K562 (cell line): ENCODE measurements around the gene NSMCE1. TPM values are rescaled to one million over a fixed set of nuclear protein-coding genes. Genes with fewer than 3 reads are reported as not detected.

ENCODE experiments used
- ATAC-seq: fragments of 200-7000 bp; cut with Tn5 transposase; 3 replicates; pipeline ENCODE4 v1.9.1; 2020; ENCODE audit warnings: moderate library complexity
- BruUV-seq: library from RNA; stranded (reverse); fragments of 400-500 nt; replicated peaks from 2 replicates; lab custom pipeline; 2021; lab: Mats Ljungman, UMichigan
- CTCF ChIA-PET: fragments of 300-600 bp; formaldehyde crosslinking; extraction: SDS; loops from one replicate; lab custom pipeline; 2021; ENCODE audit warnings: low intra/inter-chr PET ratio; lab: Yijun Ruan, JAX
- POLR2A ChIA-PET: fragments of 300-600, 350-650 bp; sonication (Branson Sonifier 250); formaldehyde crosslinking; extraction: SDS; loops from one replicate; lab custom pipeline; 2021; ENCODE audit warnings: antibody characterized with exemption, inconsistent platforms; lab: Yijun Ruan, JAX
- DNase-seq, 4 experiments: peaks; one replicate each; pipeline versions ENCODE4 v3.0.0 to v3.0.0-alpha.2; 2011 to 2018; ENCODE audit warnings: low spot score in 3 of 4, mixed read lengths in 3 of 4; ENCODE audit errors: extremely low read depth in 1 of 4
- FAIRE-seq: peaks from 2 replicates; lab custom pipeline; 2011; peaks lifted over from hg19 to GRCh38; lab: Jason Lieb, UNC
- H2AFZ ChIP-seq: 2 replicates; pipeline ENCODE4 v1.6.0; 2011; ENCODE audit warnings: low read depth, low read length, control low read depth, inconsistent platforms
- H3K27ac ChIP-seq: fragments of 200-600 bp; 3 replicates; pipeline ENCODE4 v1.8.0; 2011; ENCODE audit warnings: low read depth, mild to moderate bottlenecking, control low read depth, inconsistent platforms, low read length, moderate library complexity, mixed read lengths; ENCODE audit errors: extremely low read depth
- H3K27me3 ChIP-seq, 2 experiments: fragments of 300-600 bp in 1 of 2; 2 replicates in 1 of 2; 3 replicates in 1 of 2; pipeline versions ENCODE4 v1.6.0 to v1.8.0; 2011; ENCODE audit warnings: inconsistent platforms in 2 of 2, low read length in 2 of 2, mild to moderate bottlenecking in 1 of 2, mixed read lengths in 1 of 2, moderate library complexity in 1 of 2; ENCODE audit not compliant: control insufficient read depth in 2 of 2, insufficient read depth in 2 of 2
- H3K36me3 ChIP-seq: fragments of 300-600 bp; 3 replicates; pipeline ENCODE4 v1.8.0; 2011; ENCODE audit warnings: mild to moderate bottlenecking, low read length, inconsistent platforms; ENCODE audit not compliant: control insufficient read depth, insufficient read depth
- H3K4me1 ChIP-seq, 2 experiments: fragments of 200-600 bp in 1 of 2; replicated peaks in 1 of 2; 2 replicates in 1 of 2; 3 replicates in 1 of 2; pipeline versions ENCODE4 v1.5.1 to v1.8.0; 2011; ENCODE audit warnings: inconsistent platforms in 2 of 2, low read length in 2 of 2, mild to moderate bottlenecking in 1 of 2, mixed read lengths in 1 of 2, moderate library complexity in 1 of 2; ENCODE audit not compliant: control insufficient read depth in 2 of 2, insufficient read depth in 2 of 2
- H3K4me2 ChIP-seq: 2 replicates; pipeline ENCODE4 v1.6.1; 2011; ENCODE audit warnings: low read length, control low read depth, inconsistent platforms, mixed read lengths; ENCODE audit not compliant: insufficient read depth
- H3K4me3 ChIP-seq: fragments of 200-600 bp; sonication (generic), shearing (Covaris generic); 2 replicates; pipeline ENCODE4 v1.5.1; 2016; ENCODE audit warnings: control low read depth, inconsistent platforms
- H3K79me2 ChIP-seq: fragments of 200-600 bp; 3 replicates; pipeline ENCODE4 v1.8.0; 2011; ENCODE audit warnings: low read length, inconsistent platforms; ENCODE audit not compliant: control insufficient read depth, insufficient read depth
- H3K9ac ChIP-seq, 2 experiments: 2 replicates each; pipeline versions ENCODE4 v1.6.0 to v1.6.1; 2011; ENCODE audit warnings: low read depth in 2 of 2, low read length in 2 of 2, control low read depth in 1 of 2, inconsistent platforms in 1 of 2, mild to moderate bottlenecking in 1 of 2, mixed read lengths in 1 of 2; ENCODE audit not compliant: insufficient read depth in 1 of 2
- H3K9me1 ChIP-seq: one replicate; pipeline ENCODE4 v1.6.0; 2011; ENCODE audit warnings: inconsistent platforms, mild to moderate bottlenecking, low read length, moderate library complexity; ENCODE audit not compliant: control insufficient read depth, insufficient read depth
- H3K9me3 ChIP-seq: replicated peaks from 2 replicates; pipeline ENCODE4 v1.5.1; 2011; ENCODE audit warnings: low read depth, low read length, inconsistent platforms; ENCODE audit not compliant: control insufficient read depth, insufficient read depth
- H4K20me1 ChIP-seq: replicated peaks from 2 replicates; pipeline ENCODE4 v1.6.1; 2011; ENCODE audit warnings: low read length, inconsistent platforms, mixed read lengths; ENCODE audit not compliant: control insufficient read depth, insufficient read depth
- EGR1 ChIP-seq: fragments of 450-650 bp; conservative IDR thresholded peaks from 2 replicates; pipeline ENCODE4 v1.6.1; 2017; ENCODE audit warnings: mild to moderate bottlenecking
- HDAC6 ChIP-seq: IDR thresholded peaks from 2 replicates; pipeline ENCODE4 v1.6.1; 2012; ENCODE audit warnings: low read depth, mild to moderate bottlenecking, control low read depth, inconsistent platforms, low read length, moderate library complexity
- MYC ChIP-seq, 2 experiments: fragments of 250-450 bp in 1 of 2; sonication (Bioruptor Pico) in 1 of 2; IDR thresholded peaks; 2 replicates each; pipeline versions ENCODE4 v1.5.1 to v1.6.1; 2012 to 2021; ENCODE audit warnings: low read depth in 2 of 2, borderline replicate concordance in 1 of 2, improper control_type of control experiment in 1 of 2, low read length in 1 of 2, mild to moderate bottlenecking in 1 of 2, moderate library complexity in 1 of 2
- NR4A1 ChIP-seq, 2 experiments: fragments of 250-450 bp in 1 of 2; fragments of 450-650 bp in 1 of 2; sonication (Bioruptor Pico) in 1 of 2; IDR thresholded peaks; 2 replicates each; pipeline versions ENCODE4 v1.4.0 to v1.6.1; 2016 to 2020; ENCODE audit warnings: mild to moderate bottlenecking in 2 of 2, missing compliant biosample characterization in 1 of 2, missing genetic modification characterization in 1 of 2, moderate library complexity in 1 of 2
- RCOR1 ChIP-seq, 2 experiments: IDR thresholded peaks; 2 replicates each; pipeline ENCODE4 v1.6.1; 2012; ENCODE audit warnings: low read depth in 2 of 2, low read length in 2 of 2, borderline replicate concordance in 1 of 2, improper control_type of control experiment in 1 of 2
- TCF7 ChIP-seq: sonication (generic); IDR thresholded peaks from 2 replicates; pipeline ENCODE4 v1.6.1; 2016; ENCODE audit warnings: antibody characterized with exemption, borderline replicate concordance
- ZNF12 ChIP-seq: sonication (generic); formaldehyde crosslinking; IDR thresholded peaks from 2 replicates; pipeline ENCODE4 v1.4.0; 2020; ENCODE audit warnings: mild to moderate bottlenecking, missing genetic modification reagents
- WGBS: fragments of 100-300 bp; shearing (Covaris generic); methylation state at CpG from one replicate; pipeline ENCODE4 v1.1.6; 2016; ENCODE audit warnings: low coverage, mixed read lengths; ENCODE audit not compliant: insufficient coverage; ENCODE audit errors: missing lambda C conversion rate; 5-methylcytosine and 5-hydroxymethylcytosine counted together
- in situ Hi-C: fragments of 300-500 bp; cut with MboI; formaldehyde crosslinking; loops from 4 replicates; pipeline ENCODE4 v1.15.0; 2018; ENCODE audit warnings: inconsistent platforms, mixed read lengths
- intact Hi-C: fragments of 100-400 bp; cut with micrococcal nuclease; formaldehyde crosslinking; loops from 2 replicates; pipeline ENCODE4 v1.14.2; 2022
- polyA plus RNA-seq, 8 experiments: library from polyadenylated mRNA; depleted of rRNA in 4 of 8; stranded (reverse) in 5 of 8; unstranded in 3 of 8; fragments of >200 nt; fragmentation: Nextera tagmentation in 2 of 8; fragmentation: Illumina TruSeq in 1 of 8; extraction: Ambion mirVana in 2 of 8; extraction: Trizol in 1 of 8; gene quantifications; 2 replicates each; pipeline versions ENCODE4 v1.2.1 to v1.2.3, GENCODE V29; 2011 to 2014; ENCODE audit warnings: inconsistent platforms in 1 of 8, missing spikeins in 1 of 8
- total RNA-seq, 7 experiments: library from RNA; depleted of rRNA in 6 of 7; stranded (reverse); fragments of >200 nt in 6 of 7; fragmentation: Illumina TruSeq in 2 of 7; extraction: Trizol in 2 of 7; gene quantifications; 2 replicates each; pipeline versions ENCODE4 v1.2.1 to v1.2.3, GENCODE V29; 2011 to 2021; ENCODE audit warnings: low replicate concordance in 1 of 7
- TF ChIP-seq, protein P1 (sequence below), 2 experiments: IDR thresholded peaks; 2 replicates each; pipeline ENCODE4 v1.6.1; 2011; ENCODE audit warnings: borderline replicate concordance in 1 of 2, control low read depth in 1 of 2, low read depth in 1 of 2, low read length in 1 of 2, mild to moderate bottlenecking in 1 of 2, mixed read lengths in 1 of 2, moderate library complexity in 1 of 2; ENCODE audit not compliant: insufficient read depth in 1 of 2, insufficient read length in 1 of 2, poor library complexity in 1 of 2, severe bottlenecking in 1 of 2; ENCODE audit errors: extremely low read depth in 1 of 2
- TF ChIP-seq, protein P2 (sequence below), 2 experiments: fragments of 450-650 bp in 1 of 2; sonication (generic) in 1 of 2; formaldehyde crosslinking in 1 of 2; IDR thresholded peaks in 1 of 2; conservative IDR thresholded peaks in 1 of 2; 2 replicates each; pipeline versions ENCODE4 v1.6.1 to v1.8.1; 2016 to 2023; ENCODE audit warnings: mild to moderate bottlenecking in 2 of 2, moderate library complexity in 2 of 2, inconsistent platforms in 1 of 2, missing genetic modification reagents in 1 of 2
- TF ChIP-seq, protein P3 (sequence below): fragments of 250-450 bp; sonication (Bioruptor Pico); IDR thresholded peaks from 2 replicates; pipeline ENCODE4 v1.4.0; 2020; ENCODE audit warnings: mild to moderate bottlenecking, moderate library complexity
- TF ChIP-seq, protein P4 (sequence below): sonication (generic); formaldehyde crosslinking; IDR thresholded peaks from 2 replicates; pipeline ENCODE4 v1.8.0; 2023; ENCODE audit warnings: missing genetic modification reagents, mild to moderate bottlenecking, borderline replicate concordance

The NSMCE1 gene
- total and polyA plus RNA-seq, 9 of the 15 experiments (the other 6 are each of a cell fraction or from before 2014, with no cell fraction given) = 52.1 to 163 (median 61.5) TPM

DNA sequence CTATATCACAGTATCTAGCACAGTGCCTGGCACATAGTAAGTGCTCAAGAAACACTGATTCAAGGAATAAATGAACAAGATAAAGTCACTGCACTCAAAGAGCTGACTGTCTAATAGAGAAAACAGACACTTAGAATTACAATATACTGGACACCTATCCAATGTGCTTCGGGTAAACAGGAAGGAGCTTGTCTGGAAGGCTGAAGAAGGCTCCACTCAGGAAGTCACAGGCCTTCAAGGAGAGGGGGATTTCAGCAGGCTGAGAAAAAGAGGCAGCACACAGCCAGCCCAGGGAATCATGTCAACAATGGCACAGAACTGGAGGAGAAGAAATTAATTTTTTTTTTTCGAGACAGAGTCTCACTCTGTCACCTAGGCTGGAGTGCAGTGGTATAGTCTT lies 35.5 kb upstream of the NSMCE1 start:
- H3K36me3 ChIP-seq = no peaks in the 10 kb centered on the region
- ChIA-PET POLR2A (interaction anchor here (0.7 kb wide), 1 partner anchor 95 kb away, joined by 3 read pairs; no protein-coding TSS in a partner anchor), CTCF (no interaction called here)
- in situ Hi-C loops = no loop called here
- no peak overlapping the region for H3K27ac ChIP-seq
- no peaks in the 10 kb centered on the region for H4K20me1 ChIP-seq
- no peaks in the 10 kb centered on the region for H3K9me1 ChIP-seq
- H3K79me2 ChIP-seq = no peaks in the 10 kb centered on the region
- no peak overlapping the region for H3K4me3 ChIP-seq
- no peak overlapping the region for H3K9ac ChIP-seq
- FAIRE-seq (no peak), ATAC-seq (no peak), DNase-seq (no peak)
- no peaks in the 10 kb centered on the region for H3K4me1 ChIP-seq
- no TSS peak for BruUV-seq
- H3K4me2 ChIP-seq = no peak overlapping the region
- peaks cover 2 to 12% of the 10 kb centered on the region in 2 experiments; a peak in 2 of 5 replicates for H3K27me3 ChIP-seq
- 0% methylated on average over 2 of the region's 2 CpGs for whole genome bisulfite sequencing
- intact Hi-C loops = no loop called here
- H2AFZ ChIP-seq = no peak overlapping the region
- H3K9me3 ChIP-seq = no peaks in the 10 kb centered on the region
- no peak for TF ChIP-seq MYC (IDR thresholded peaks at IDR 0.05; ENCODE audit: low read depth, low read length)
- TF ChIP-seq MYC (CRISPR knock-in tag; IDR thresholded peaks at IDR 0.05; ENCODE audit: borderline replicate concordance, low read depth) = no peak
- no peak for TF ChIP-seq HDAC6
- TF ChIP-seq, protein P1, sequence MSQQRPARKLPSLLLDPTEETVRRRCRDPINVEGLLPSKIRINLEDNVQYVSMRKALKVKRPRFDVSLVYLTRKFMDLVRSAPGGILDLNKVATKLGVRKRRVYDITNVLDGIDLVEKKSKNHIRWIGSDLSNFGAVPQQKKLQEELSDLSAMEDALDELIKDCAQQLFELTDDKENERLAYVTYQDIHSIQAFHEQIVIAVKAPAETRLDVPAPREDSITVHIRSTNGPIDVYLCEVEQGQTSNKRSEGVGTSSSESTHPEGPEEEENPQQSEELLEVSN (IDR thresholded peaks at IDR 0.05; ENCODE audit: borderline replicate concordance in 1 of 2, extremely low read depth in 1 of 2, insufficient read depth in 1 of 2, insufficient read length in 1 of 2, low read depth in 1 of 2, low read length in 1 of 2, poor library complexity in 1 of 2, severe bottlenecking in 1 of 2) = no peak
- TF ChIP-seq, protein P2, sequence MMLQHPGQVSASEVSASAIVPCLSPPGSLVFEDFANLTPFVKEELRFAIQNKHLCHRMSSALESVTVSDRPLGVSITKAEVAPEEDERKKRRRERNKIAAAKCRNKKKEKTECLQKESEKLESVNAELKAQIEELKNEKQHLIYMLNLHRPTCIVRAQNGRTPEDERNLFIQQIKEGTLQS (IDR thresholded peaks at IDR 0.05) = no peak
- TF ChIP-seq, protein P2 (CRISPR knock-in tag; conservative IDR thresholded peaks at IDR 0.05) = no peak
- TF ChIP-seq ZNF12 (CRISPR knock-in tag) = no peak
- TF ChIP-seq TCF7 = no peak
- TF ChIP-seq NR4A1 (CRISPR knock-in tag; IDR thresholded peaks at IDR 0.05) = no peak
- TF ChIP-seq NR4A1 (tag; IDR thresholded peaks at IDR 0.05) = no peak
- TF ChIP-seq, protein P3, sequence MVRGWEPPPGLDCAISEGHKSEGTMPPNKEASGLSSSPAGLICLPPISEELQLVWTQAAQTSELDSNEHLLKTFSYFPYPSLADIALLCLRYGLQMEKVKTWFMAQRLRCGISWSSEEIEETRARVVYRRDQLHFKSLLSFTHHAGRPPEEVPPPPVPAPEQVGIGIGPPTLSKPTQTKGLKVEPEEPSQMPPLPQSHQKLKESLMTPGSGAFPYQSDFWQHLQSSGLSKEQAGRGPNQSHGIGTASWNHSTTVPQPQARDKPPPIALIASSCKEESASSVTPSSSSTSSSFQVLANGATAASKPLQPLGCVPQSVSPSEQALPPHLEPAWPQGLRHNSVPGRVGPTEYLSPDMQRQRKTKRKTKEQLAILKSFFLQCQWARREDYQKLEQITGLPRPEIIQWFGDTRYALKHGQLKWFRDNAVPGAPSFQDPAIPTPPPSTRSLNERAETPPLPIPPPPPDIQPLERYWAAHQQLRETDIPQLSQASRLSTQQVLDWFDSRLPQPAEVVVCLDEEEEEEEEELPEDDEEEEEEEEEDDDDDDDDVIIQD = no peak
- no peak for TF ChIP-seq EGR1
- TF ChIP-seq RCOR1 (IDR thresholded peaks at IDR 0.05; ENCODE audit: borderline replicate concordance in 1 of 2, low read depth in 2 of 2, low read length in 2 of 2) = no peak
- TF ChIP-seq, protein P4, sequence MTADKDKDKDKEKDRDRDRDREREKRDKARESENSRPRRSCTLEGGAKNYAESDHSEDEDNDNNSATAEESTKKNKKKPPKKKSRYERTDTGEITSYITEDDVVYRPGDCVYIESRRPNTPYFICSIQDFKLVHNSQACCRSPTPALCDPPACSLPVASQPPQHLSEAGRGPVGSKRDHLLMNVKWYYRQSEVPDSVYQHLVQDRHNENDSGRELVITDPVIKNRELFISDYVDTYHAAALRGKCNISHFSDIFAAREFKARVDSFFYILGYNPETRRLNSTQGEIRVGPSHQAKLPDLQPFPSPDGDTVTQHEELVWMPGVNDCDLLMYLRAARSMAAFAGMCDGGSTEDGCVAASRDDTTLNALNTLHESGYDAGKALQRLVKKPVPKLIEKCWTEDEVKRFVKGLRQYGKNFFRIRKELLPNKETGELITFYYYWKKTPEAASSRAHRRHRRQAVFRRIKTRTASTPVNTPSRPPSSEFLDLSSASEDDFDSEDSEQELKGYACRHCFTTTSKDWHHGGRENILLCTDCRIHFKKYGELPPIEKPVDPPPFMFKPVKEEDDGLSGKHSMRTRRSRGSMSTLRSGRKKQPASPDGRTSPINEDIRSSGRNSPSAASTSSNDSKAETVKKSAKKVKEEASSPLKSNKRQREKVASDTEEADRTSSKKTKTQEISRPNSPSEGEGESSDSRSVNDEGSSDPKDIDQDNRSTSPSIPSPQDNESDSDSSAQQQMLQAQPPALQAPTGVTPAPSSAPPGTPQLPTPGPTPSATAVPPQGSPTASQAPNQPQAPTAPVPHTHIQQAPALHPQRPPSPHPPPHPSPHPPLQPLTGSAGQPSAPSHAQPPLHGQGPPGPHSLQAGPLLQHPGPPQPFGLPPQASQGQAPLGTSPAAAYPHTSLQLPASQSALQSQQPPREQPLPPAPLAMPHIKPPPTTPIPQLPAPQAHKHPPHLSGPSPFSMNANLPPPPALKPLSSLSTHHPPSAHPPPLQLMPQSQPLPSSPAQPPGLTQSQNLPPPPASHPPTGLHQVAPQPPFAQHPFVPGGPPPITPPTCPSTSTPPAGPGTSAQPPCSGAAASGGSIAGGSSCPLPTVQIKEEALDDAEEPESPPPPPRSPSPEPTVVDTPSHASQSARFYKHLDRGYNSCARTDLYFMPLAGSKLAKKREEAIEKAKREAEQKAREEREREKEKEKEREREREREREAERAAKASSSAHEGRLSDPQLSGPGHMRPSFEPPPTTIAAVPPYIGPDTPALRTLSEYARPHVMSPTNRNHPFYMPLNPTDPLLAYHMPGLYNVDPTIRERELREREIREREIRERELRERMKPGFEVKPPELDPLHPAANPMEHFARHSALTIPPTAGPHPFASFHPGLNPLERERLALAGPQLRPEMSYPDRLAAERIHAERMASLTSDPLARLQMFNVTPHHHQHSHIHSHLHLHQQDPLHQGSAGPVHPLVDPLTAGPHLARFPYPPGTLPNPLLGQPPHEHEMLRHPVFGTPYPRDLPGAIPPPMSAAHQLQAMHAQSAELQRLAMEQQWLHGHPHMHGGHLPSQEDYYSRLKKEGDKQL (CRISPR knock-in tag) = no peak
